Tibial nerve (tissue), 4 donors: ENCODE data around the gene LRRC59.

Experiments
- EP300 ChIP-seq, 2 donors: sonication (generic); formaldehyde crosslinking; IDR thresholded peaks; one replicate each; pipeline ENCODE4 v1.6.1; 2017; ENCODE audit warnings: antibody characterized with exemption in 2 of 2, mild to moderate bottlenecking in 1 of 2
- POLR2A ChIP-seq, 2 donors: fragments of 450-650 bp; IDR thresholded peaks; one replicate each; pipeline ENCODE4 v1.6.1; 2017; ENCODE audit warnings: antibody characterized with exemption in 2 of 2, mild to moderate bottlenecking in 2 of 2, moderate library complexity in 2 of 2
- TF ChIP-seq, protein P1 (sequence below), 5 experiments: fragments of 200-600 bp in 3 of 5; fragments of 450-650 bp in 2 of 5; sonication (generic) in 3 of 5; IDR thresholded peaks; one replicate each; pipeline ENCODE4 v1.5.1; 2016 to 2019; ENCODE audit warnings: antibody characterized with exemption in 5 of 5, mild to moderate bottlenecking in 3 of 5, moderate library complexity in 2 of 5

DNA sequence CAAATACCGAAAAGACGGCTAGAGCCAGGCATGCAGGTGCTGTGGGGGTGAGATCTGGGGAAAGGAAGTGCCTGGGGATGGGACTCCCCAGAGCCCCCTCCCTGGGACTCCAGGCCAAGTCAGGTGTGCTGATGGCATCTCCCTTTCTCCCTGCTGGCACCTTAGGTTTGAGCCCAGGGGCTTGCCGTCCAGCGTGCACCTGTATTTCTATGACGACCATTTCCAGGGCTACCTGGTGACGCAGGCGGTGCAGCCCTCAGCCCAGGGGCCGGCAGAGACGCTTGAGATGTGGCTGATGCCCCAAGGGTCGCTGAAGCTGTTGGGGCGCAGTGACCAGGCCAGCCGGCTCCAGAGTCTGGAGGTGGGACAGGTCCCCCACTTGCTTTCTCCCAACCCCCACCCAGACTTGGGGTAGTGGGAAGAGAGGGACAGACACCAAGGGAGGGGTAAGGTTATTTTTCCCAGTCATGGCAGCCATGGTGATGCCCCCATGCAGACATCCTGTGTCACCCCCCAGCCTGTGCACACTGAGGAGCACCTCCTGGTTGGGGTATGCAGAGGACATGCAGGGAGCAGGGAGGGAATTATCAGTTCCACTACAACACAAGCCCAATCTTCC is 40.3 kb downstream of the LRRC59 start:
- TF ChIP-seq, protein P1, sequence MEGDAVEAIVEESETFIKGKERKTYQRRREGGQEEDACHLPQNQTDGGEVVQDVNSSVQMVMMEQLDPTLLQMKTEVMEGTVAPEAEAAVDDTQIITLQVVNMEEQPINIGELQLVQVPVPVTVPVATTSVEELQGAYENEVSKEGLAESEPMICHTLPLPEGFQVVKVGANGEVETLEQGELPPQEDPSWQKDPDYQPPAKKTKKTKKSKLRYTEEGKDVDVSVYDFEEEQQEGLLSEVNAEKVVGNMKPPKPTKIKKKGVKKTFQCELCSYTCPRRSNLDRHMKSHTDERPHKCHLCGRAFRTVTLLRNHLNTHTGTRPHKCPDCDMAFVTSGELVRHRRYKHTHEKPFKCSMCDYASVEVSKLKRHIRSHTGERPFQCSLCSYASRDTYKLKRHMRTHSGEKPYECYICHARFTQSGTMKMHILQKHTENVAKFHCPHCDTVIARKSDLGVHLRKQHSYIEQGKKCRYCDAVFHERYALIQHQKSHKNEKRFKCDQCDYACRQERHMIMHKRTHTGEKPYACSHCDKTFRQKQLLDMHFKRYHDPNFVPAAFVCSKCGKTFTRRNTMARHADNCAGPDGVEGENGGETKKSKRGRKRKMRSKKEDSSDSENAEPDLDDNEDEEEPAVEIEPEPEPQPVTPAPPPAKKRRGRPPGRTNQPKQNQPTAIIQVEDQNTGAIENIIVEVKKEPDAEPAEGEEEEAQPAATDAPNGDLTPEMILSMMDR (IDR thresholded peaks at IDR 0.05) = no peak
- TF ChIP-seq POLR2A (IDR thresholded peaks at IDR 0.05) = no peak
- no peak for TF ChIP-seq EP300 (IDR thresholded peaks at IDR 0.05)
